SJSA1 (cell line): ENCODE measurements around the gene CLIP1. TPM values are rescaled to one million over a fixed set of nuclear protein-coding genes. Genes with fewer than 3 reads are reported as not detected.
"Not testable (repeated sequence)": the region's sequence is repeated elsewhere in the genome, so short reads cannot be mapped to it uniquely, and the experiment has no call there.

Experiments
- DNase-seq, 2 experiments: peaks; one replicate each; pipeline ENCODE4 v3.0.0-alpha.2; 2015 to 2020; ENCODE audit warnings: low spot score in 2 of 2, low read depth in 1 of 2
- H3K27ac ChIP-seq: fragments of 250-450 bp; sonication (Bioruptor Pico); 2 replicates; pipeline ENCODE4 v1.5.1; 2020; ENCODE audit warnings: mild to moderate bottlenecking, moderate library complexity
- H3K27me3 ChIP-seq: fragments of 250-450 bp; sonication (Bioruptor Pico); replicated peaks from 2 replicates; pipeline ENCODE4 v1.5.1; 2020; ENCODE audit warnings: mild to moderate bottlenecking, moderate library complexity
- H3K36me3 ChIP-seq: fragments of 250-450 bp; sonication (Bioruptor Pico); 2 replicates; pipeline ENCODE4 v1.5.1; 2020; ENCODE audit warnings: mild to moderate bottlenecking
- H3K4me1 ChIP-seq: fragments of 250-450 bp; sonication (Bioruptor Pico); replicated peaks from 2 replicates; pipeline ENCODE4 v1.6.1; 2021; ENCODE audit warnings: mild to moderate bottlenecking
- H3K4me3 ChIP-seq: fragments of 250-450 bp; sonication (Bioruptor Pico); 2 replicates; pipeline ENCODE4 v1.5.1; 2020; ENCODE audit warnings: mild to moderate bottlenecking
- H3K9me3 ChIP-seq: fragments of 250-450 bp; sonication (Bioruptor Pico); replicated peaks from 2 replicates; pipeline ENCODE4 v1.5.1; 2020; ENCODE audit warnings: mild to moderate bottlenecking
- total RNA-seq: library from RNA; depleted of rRNA; stranded (reverse); fragments of >200 nt; shearing (Covaris generic); gene quantifications from 2 replicates; pipeline ENCODE4 v1.2.3, GENCODE V29; 2014

Gene CLIP1
- total RNA-seq, 1 experiment from 2014 or later, result 41.3 TPM

DNA sequence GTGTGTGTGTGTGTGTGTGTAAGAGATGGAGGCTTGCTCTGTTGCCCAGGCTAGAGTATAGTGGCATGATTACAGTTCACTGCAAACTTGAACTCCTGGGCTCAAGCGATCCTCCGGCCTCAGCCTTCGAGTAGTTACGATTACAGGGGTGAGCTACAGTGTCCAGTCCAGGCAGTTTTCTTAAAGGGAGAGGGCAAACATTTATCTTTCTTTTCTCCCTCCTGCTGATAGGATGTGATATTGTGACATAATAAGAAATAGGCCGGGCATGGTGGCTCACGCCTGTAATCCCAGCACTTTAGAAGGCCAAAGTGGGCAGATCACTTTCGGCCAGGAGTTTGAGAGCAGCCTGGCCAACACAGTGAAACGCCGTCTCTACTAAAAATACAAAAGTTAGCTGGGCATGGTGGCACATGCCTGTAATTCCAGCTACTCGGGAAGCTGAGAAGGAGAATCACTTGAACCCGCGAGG is 31.8 kb upstream of the CLIP1 start:
- no peak for DNase-seq
- Histone ChIP-seq H3K9me3 (no peaks in the 10 kb centered on the region), H3K27me3 (no peaks in the 10 kb centered on the region), H3K27ac (no peak overlapping the region), H3K4me3 (no peak overlapping the region), H3K4me1 (peaks cover 14% of the 10 kb centered on the region), H3K36me3 (no peaks in the 10 kb centered on the region)

DNA sequence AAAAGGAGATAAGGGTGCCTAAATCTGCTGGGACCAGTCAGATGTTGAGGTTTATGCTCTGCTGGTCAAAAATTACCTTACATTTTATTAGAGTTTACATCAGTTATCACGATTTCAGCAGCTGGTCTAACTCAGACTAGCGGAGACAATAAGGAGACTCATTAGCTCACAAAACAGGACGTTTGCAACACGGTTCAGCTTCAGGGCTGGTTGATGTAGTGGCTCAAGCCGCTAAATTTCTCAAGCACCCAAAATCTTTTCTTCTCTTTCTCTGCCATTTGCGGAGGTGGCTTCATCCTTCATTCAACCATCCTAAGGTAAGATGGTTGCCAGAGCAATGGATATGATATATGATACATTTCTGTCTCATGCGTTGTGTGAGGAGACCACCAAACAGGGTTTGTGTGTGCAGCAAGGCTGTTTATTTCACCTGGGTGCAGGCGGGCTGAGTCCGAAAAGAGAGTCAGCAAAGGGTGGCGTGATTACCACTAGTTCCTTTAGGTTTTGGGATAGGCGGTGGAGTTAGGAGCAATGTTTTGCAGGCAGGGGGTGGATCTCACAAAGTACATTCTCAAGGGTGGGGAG is 30.3 kb upstream of the CLIP1 start:
- no peak overlapping the region for H3K27ac ChIP-seq
- H3K9me3 ChIP-seq, result no peaks in the 10 kb centered on the region
- H3K27me3 ChIP-seq, result no peaks in the 10 kb centered on the region
- H3K36me3 ChIP-seq, result no peaks in the 10 kb centered on the region
- no peak overlapping the region for H3K4me3 ChIP-seq
- H3K4me1 ChIP-seq, result peaks cover 10% of the 10 kb centered on the region
- no peak for DNase-seq

DNA sequence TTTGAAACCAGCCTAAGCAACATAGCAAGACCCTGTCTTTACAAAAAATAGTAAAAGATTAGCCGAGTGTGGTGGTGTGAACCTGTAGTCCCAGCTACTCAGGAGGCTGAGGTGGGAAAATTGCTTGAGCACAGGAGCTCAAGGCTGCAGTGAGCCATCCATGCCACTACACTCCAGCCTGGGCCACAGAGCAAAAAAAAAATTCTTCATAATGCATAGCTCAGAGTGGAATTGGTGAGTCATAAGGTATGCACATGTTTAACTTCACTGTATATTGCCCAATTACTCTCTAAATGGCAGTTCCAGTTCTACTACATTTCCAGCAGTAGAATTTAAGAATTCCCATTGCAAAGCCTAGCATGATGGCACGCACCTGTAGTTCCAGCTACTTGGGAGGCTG is 26.8 kb upstream of the CLIP1 start:
- H3K27ac ChIP-seq, result no peak overlapping the region
- DNase-seq, result no peak
- peaks cover 12% of the 10 kb centered on the region; the same call in 1 of the 2 replicates for H3K4me1 ChIP-seq
- no peaks in the 10 kb centered on the region for H3K9me3 ChIP-seq
- no peaks in the 10 kb centered on the region for H3K36me3 ChIP-seq
- H3K27me3 ChIP-seq, result no peaks in the 10 kb centered on the region
- H3K4me3 ChIP-seq, result no peak overlapping the region

DNA sequence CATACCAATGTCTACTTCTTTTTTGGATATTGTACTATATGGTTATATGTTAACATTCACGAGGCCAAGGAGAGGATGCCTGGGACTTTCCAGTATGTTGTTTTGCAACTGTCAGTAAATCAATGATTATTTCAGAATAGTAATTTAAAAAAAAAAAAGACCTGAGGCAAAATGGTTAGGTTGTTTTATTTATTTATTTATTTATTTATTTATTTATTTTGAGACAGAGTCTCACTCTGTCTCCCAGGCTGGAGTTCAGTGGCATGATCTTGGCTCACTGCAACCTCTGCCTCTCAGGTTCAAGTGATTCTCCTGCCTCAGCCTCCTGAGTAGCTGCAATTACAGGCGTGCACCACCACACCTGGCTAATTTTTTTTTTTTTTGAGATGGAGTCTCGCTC is 25.4 kb upstream of the CLIP1 start:
- not testable (repeated sequence) for H3K4me1 ChIP-seq, H3K9me3 ChIP-seq, H3K27ac ChIP-seq, H3K36me3 ChIP-seq, H3K27me3 ChIP-seq, DNase-seq, H3K4me3 ChIP-seq

DNA sequence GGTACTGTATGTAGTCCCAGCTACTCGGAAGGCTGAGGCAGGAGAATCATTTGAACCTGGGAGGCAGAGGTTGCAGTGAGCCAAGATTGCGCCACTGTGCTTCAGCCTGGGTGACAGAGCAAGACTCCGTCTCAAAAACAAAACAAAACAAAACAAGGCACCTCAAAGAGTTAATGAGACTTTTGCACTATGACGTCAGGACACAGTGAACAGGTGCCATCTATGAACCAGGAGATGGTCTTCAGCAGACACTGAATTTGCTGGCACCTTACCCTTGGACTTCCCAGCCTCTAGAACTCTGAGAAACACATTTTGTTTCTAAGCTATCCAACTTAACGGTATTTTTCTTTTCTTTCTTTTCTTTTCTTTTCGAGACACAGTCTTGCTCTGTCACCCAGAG is 23.9 kb upstream of the CLIP1 start:
- not testable (repeated sequence) for H3K4me3 ChIP-seq, H3K4me1 ChIP-seq, H3K9me3 ChIP-seq, H3K36me3 ChIP-seq, H3K27me3 ChIP-seq, DNase-seq, H3K27ac ChIP-seq

DNA sequence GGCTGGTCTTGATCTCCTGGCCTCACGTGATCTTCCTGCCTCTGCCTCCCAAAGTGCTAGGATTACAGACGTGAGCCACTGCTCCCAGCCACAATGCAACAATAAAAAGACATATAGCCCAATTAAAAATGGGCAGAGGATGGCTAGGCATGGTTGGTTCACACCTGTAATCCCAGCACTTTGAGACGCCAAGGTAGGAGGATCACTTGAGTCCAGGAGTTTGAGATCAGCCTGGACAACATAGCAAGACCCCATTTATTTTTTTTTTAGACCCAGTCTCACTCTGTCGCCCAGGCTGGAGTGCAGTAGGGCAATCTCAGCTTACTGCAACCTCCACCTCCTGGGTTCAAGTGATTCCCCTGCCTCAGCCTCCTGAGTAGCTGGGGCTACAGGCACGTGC is 21.6 kb upstream of the CLIP1 start:
- H3K27me3 ChIP-seq, DNase-seq, H3K36me3 ChIP-seq, H3K4me1 ChIP-seq, H3K27ac ChIP-seq, H3K9me3 ChIP-seq, H3K4me3 ChIP-seq: not testable (repeated sequence)

DNA sequence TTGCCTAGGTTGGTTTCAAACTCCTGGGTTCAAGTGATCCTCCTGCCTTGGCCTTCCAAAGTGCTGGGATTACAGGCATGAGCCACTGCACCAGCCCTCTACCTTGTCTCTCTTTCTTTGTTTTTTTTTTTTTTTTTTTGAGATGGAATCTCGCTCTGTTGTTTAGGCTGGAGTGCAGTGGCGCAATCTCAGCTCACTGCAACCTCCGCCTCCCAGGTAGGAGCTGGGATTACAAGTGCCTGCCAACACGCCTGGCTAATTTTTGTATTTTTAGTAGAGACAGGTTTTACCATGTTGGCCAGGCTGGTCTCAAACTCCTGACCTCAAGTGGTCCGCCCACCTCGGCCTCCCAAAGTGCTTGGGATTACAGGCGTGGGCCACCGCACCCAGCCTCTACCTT is 16.4 kb upstream of the CLIP1 start:
- H3K4me1 ChIP-seq, H3K4me3 ChIP-seq, H3K9me3 ChIP-seq, H3K27me3 ChIP-seq, H3K27ac ChIP-seq, DNase-seq, H3K36me3 ChIP-seq: not testable (repeated sequence)

DNA sequence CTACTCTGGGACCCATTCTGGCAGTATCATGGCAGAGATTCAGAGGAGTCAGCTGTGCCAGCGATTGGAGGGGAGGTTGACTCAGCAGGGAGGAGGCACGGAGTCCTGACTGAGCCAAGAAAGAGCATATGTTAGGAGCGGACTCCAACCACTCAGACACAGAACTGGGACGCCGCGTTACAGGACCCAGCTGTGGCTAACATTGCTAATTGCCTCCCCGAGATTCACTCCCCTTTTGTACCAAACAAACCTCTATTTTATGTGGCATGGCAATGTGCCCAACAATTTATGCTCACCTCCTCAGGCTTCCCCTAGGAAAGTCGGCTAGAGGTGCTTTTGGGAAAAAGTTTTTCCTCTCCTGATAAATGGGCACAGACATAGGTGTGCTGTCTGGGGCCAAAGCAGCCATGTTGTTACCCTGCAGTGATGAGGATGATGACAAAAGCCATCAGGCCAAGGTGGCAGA is 15.2 kb upstream of the CLIP1 start:
- Histone ChIP-seq H3K36me3 (no peaks in the 10 kb centered on the region), H3K4me1 (peaks cover 7% of the 10 kb centered on the region; the same call in 1 of the 2 replicates), H3K9me3 (no peaks in the 10 kb centered on the region), H3K4me3 (no peak overlapping the region), H3K27ac (no peak overlapping the region), H3K27me3 (no peaks in the 10 kb centered on the region)
- no peak for DNase-seq

DNA sequence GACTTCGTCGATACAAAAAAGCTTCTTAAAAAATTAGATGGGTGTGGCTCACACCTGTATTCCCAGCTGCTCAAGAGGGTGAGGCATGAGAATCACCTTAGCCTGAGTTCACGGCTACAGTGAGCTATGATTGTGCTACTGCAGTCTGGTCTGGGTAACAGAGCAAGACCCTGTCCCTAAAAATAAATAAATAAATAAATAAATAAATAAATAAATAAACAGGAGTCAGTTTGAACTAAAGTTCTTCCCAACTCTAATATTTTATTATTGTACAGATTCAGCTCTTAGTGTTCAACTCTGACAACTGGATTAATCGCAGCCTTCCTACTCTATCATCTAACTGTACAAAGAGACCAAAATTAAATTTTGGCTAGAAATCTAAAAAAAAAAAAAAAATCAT is 12.7 kb upstream of the CLIP1 start:
- Histone ChIP-seq H3K9me3 (no peaks in the 10 kb centered on the region), H3K4me1 (peaks cover 22% of the 10 kb centered on the region), H3K27me3 (no peaks in the 10 kb centered on the region), H3K27ac (no peak overlapping the region), H3K36me3 (no peaks in the 10 kb centered on the region), H3K4me3 (no peak overlapping the region)
- no peak for DNase-seq

DNA sequence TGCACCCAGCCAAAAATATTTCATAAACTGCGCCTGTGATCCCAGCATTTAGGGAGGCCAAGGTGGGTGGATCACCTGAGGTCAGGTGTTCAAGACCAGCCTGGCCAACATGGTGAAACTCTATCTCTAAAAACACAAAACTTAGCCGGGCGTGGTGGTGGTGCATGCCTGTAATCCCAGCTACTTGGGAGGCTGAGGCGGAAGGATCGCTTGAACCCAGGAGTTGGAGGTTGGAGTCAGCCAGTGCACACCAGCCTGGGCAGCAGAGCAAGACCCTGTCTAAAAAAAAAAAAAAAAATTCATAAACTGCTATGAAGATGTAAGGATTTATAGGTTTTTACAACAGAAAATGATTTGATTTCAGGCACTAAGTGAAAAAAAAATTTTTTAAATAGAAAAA is 6.6 kb upstream of the CLIP1 start:
- H3K27ac ChIP-seq, H3K4me3 ChIP-seq, DNase-seq, H3K27me3 ChIP-seq, H3K36me3 ChIP-seq, H3K9me3 ChIP-seq: not testable (repeated sequence)
- peaks cover 15% of the 10 kb centered on the region for H3K4me1 ChIP-seq

DNA sequence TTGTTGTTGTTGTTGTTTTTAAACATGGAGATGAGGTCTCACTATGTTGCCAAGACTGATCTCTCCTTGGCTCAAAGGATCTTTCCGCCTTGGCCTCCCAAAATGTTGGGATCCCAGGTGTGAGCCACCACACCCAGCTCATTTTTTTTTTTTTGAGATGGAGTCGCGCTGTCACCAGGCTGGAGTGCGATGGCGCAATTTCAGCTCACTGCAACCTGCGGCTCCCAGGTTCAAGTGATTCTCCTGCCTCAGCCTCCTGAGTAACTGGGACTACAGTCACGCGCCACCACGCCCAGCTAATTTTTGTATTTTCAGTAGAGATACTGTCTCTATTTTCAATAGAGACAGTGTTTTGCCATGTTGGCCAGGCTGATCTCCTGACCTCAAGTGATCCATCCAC is 4.9 kb upstream of the CLIP1 start:
- H3K36me3 ChIP-seq, result no peaks in the 10 kb centered on the region; the same call in 1 of the 2 replicates
- no peak overlapping the region for H3K27ac ChIP-seq
- peaks cover 27% of the 10 kb centered on the region for H3K4me1 ChIP-seq
- no peak for DNase-seq
- no peaks in the 10 kb centered on the region for H3K9me3 ChIP-seq
- H3K4me3 ChIP-seq, result no peak overlapping the region
- H3K27me3 ChIP-seq, result no peaks in the 10 kb centered on the region

DNA sequence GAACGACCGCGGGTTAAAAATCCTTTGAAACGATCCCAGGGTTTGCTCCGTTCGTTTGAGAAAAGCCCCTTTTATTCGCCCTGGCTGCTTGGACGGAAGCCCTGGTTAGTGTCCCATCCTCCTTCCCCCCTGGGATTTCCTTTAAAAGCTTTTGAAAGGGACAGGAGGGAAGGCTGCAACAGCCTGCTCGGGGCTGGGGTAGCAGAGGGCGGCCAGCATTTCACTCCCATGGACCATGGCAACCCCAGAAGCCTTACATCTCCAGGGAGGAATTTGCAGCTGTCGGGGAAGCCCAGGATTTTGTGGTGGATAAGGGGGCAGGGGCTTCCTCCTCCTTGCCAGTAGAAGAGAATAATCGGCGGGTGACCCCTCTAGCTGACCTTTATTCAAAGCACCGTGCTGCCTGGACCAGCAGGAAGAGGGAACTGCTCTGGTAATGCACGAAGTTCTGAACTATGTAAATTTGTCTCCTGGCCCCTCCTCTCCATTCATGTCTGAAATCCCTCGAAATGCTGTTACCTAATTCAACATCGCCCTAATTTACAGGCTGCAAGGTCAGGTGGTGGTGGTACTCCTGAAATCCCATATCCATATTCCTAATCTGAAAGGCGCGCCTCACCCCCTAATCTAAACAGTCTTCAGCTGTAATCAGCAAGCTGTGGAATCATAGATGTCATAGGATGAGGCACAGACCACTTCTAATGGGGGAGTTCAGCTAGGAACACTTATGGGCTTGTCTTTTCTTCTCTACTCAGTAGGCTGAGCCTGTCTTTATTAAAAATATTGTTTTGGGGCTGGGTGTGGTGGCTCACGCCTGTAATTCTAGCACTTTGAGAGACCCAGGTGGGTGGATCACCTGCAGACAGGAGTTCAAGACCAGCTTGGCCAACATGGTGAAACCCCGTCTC is 1.0 kb upstream of the CLIP1 start:
- Histone ChIP-seq H3K4me1 (peaks cover 21% of the 10 kb centered on the region), H3K27me3 (no peaks in the 10 kb centered on the region), H3K4me3 (peak overlapping the region; percentile 99), H3K27ac (peak overlapping the region; percentile 83), H3K36me3 (peaks cover 8% of the 10 kb centered on the region), H3K9me3 (no peaks in the 10 kb centered on the region)
- DNase-seq, result peak; percentile 50 to 54

DNA sequence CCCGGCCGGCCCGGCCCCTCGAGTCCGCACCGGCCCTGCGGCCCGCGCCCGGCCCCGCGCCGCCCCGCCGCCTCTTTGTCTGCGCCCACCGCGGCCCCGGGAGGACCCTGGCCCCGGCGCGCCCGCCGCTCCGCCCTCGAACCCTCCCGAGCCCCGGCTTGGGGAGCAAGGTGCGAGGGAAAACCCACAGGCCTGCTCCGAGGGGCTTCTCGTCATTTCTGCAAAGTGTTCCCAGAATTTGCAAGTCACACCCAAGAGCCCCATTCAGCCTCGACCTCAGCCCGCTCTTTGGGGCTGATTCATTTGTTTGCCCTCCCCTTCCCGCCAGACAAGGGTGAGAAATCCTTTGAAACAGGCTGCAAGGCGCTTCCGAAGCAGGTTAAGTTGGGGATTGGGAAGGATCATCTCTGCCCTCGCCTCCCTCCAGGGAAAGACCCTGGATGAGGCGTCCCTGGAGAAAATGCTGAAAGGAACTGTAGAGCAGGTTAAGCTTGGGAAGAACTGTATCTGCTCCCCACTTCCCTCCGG is 325 bp upstream of the CLIP1 start:
- Histone ChIP-seq H3K27me3 (no peaks in the 10 kb centered on the region), H3K4me1 (peaks cover 25% of the 10 kb centered on the region), H3K36me3 (peaks cover 8% of the 10 kb centered on the region), H3K4me3 (peak overlapping the region; percentile 99), H3K27ac (peak overlapping the region; percentile 83), H3K9me3 (no peaks in the 10 kb centered on the region)
- DNase-seq, result peak; percentile 51 to 53

DNA sequence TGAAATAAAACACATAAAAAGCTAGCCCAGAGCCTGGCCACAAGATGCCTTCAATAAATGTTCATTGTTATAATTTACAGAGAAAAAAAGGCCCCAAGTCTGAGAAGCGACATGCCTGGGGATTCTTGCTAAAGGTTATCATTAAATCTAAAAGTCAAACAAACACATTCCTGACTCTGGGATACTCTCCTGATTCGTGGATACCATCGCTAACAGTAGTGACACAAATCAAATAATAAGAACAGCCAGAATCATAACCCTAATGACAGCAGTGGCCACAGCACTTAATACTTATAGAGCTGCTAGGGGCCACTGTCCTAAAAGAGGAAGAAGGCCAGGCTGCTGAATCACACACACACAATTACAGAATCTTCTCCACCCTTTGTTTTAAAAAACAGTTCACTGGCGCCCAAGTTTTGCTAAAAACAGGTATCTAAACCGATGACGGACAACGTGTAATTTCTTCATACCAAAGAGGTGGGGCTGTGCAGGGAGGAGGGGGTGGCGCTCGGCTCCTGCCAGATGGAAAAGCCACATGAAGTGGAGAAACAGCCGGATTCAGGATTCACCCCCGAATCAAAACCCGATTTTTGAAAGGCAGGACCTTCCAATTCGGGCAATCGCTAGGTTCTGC is 1.2 kb downstream of the CLIP1 start:
- H3K4me1 ChIP-seq, result peaks cover 27% of the 10 kb centered on the region
- peak overlapping the region; percentile 99 for H3K4me3 ChIP-seq
- H3K36me3 ChIP-seq, result peaks cover 17% of the 10 kb centered on the region
- H3K27me3 ChIP-seq, result no peaks in the 10 kb centered on the region
- peak; percentile 44 to 65 for DNase-seq
- no peaks in the 10 kb centered on the region for H3K9me3 ChIP-seq
- peak overlapping the region; percentile 98 for H3K27ac ChIP-seq
